ENCODE results near the gene GNAI2.
"Not testable (repeated sequence)": the region's sequence is repeated elsewhere in the genome, so short reads cannot be mapped to it uniquely, and the experiment has no call there.

Gene GNAI2

DNA sequence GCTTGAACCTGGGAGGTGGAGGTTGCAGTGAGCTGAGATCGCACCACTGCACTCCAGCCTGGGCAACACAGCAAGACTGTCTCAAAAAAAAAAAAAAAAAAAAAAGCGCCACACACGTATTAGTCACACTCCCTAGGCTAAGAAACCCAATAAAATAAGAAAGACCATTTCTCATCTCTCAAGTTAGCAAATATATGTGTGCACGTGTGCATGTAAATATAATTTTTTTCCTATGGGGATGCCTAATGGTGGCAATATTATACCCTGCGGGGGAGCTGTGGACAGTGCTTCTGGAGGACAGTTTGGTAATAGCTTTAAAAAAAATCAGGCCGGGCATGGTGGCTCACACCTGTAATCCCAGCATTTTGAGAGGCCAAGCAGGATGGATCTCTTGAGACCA, 48.1 kb downstream of the GNAI2 start:
- DNase-seq: not testable (repeated sequence)

DNA sequence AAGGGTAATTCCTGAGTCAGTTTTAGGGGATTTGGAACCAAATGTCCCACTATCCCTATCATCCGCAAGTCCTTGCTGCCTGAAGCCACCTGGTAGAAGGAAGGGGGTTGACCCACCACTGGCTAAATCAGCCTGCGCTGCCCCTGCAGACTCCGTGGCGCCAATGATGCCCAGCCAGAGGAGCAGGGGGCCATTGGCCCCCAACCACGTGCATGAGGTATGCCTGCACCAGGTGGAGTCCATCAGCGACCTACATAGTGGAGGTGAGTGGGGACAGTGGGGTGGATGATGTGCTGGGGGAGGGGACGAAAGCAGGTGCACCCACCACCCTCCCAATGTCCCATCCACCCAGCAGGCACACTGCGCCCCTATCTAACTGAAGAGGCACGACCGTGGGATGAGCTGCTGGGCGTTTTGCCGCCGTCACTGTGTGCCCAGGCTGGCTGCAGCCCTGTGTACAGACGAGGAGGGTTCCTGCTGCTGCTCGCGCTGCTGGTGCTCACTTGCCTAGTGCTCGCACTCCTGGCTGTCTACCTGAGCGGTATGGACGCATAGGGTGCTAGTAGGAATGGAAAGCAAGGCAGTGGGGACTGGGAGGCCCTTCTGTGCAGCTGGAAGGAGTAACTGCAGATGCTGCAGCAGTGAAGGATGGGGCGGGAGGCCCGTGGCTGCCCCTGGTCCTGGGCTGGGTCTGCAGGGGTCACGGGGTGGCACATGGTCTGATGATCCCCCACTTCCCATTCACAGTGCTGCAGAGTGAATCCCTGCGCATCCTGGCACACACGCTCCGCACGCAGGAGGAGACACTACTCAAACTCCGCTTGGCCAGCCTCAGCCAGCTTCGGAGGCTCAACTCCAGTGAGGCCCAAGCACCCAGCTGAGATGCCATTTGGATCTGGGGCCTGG, 50.6 kb downstream of the GNAI2 start:
- DNase-seq: no peak

DNA sequence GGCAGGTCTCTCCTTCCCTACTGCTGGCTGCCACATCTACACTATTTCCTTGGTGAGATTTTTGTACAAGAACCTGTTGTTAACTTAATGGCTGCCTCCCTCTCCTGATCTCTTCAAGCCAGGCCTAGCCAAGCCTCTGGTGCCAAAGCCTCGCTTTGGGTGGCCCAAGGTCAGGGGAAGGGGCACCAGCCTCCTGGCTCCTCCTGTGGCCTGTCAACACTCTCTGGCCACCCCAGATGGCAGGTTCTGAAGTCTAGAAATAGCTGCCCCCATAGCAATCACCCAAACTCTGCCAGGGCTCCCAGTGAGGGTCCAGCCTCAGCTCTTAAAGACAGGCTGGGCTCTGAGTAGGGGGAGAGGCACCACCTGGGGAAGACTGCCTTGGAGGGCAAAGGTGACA, 51.3 kb downstream of the GNAI2 start:
- no peak for DNase-seq

DNA sequence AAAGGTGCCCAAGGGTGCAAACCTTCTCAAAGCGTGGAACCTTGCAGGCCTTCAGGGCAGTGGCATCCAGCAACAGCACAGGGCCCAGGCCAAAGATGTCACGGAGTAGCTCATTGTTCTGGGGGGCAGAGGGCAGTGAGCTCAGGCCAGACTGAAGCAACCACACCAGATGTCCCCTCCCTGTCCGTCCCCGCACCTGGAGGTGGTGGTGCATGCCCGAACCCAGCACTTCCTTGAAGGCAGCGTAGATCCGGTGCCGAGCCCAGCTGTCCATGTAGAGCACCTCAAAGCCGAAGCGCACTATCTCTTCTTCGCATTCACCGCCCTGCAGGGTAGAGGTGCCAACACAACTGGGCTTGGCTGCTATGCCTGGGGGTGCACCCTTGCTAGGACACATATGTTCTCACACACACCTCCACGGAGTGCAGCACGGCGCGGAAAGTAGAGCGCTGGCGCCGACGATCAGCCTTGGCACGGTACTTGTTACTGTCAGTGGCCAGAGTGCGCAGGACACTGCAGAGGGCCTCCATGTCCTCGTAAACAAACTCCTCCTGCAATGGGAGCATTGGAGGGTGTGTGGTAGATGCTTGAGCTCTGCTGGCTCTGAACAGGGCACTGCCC, 52.5 kb downstream of the GNAI2 start:
- DNase-seq: no peak

DNA sequence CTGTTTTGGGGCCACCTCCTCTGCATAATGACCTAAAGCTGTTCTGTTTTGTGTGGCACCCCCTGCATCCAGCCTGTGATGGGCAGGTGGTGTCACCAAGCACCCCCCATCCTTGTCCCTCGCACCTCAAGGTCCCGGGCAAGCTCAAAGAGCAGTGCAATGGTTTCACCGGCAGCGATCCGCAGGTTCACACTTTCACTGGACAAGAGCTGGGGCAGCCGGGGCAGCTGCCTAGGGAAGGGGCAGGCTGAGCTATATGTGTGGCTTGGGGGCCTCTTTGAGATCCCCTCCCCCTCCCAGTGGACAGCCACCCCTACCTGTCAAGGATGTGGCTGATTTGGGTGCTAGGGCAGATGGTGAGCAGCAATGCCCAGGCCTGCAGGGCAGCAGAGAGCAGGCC, 53.1 kb downstream of the GNAI2 start:
- no peak for DNase-seq

DNA sequence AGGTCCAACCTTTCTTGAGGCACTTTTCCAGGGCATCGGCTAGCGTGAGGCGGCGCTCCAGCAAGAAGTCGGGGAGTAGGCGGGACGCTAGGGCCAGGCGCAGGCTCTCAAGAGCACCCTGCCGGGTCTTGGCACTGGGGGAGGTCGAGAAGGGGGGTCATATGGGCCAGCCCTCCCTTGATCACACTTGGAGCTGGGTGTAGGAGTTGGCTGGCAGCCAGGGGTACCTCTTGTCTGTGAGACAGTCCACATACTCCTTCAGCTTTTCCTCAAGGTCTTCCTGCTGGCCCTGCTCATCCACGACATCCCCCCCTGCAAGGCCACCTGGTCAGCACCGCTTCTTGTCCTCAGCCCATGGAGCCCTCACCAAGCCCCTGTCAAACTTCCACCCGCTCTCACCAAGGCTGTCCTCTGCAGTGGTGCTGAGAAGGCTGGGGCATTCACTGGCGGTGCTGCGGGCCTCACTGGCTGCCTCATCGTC, 54.2 kb downstream of the GNAI2 start:
- no peak for DNase-seq

DNA sequence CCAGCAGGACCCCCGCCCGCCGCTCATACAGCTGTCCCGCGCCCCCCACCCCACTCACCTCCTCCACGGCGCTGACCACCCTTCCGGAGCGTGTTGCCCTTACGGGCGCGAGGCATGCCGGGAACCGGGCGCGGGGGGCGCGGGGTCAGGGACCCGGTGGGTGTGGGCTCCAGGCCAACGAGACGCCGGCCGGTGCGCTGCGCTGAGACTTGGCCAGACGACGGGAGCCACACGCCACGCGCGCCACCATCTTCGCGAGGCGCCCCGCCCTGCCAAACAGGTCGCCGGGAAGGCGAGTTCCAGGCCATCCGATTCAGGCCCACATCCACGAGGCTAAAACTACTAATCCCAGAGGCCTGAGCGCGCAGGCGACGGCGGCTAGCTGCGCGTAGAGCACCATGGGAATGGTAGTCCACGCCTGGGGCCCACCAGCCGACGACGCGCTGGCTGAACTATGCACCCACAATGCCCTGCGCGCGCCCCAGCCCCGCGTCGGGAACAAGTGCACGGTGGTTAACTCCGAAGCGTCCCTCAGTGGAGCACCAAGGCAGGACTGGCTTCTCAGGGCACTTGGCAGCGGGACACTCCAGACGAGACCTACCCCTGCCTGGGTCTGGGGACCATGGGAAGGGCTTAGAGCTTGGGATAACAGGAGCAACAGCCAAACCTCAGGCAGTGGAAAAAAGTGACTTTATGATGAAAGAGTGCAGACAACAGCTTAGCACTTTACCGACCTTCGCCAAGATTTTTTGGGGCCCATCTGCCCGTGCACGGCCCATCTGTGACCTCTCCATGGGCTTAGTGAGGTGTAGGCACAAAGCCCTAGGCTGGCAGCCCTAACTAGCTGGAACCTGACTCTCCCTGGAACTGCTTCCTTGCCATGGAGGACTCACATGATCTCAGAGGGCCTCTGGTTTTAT, 56.4 kb downstream of the GNAI2 start, which contains the start of gene IFRD2:
TSS of gene IFRD2 (minus strand) at position 271 of the 920 bp plus-strand sequence. CDS start at position 116, 155 bp downstream.
- DNase-seq: peak; percentile 89

DNA sequence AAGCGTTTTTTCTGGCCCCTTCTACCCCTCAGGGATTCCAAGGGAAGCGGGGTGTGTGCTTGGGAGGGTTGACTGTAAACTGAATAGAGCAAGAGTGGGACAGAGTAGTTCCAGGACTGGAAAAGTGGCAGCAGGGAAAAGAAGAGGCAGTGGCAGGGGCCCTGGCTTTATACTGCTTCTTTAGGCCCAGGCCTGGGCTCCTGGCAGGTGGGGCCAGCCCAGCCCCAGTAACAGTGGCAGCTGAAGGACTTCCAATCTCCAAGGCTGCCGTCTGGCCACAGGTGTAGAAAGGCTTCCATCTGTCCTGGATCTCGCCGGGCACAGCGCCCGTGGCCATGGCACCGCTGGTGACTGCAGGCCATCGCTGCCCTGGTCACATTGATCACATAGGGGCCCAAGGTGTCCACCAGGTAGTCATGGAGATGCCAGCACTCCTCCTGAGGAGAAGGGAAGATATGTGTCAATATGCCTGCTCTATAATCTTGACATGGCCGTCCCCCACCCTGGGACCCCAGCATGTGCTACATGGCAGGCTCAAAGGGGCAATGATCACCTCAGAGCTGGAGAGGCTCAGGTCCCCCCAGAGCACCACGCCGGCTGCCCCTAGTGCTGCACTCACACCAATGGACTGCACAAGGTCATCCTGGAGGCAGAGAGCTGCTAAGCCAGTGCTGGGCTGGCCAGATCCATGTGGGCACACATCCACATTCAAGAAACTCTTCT, 57.2 kb downstream of the GNAI2 start:
- no peak for DNase-seq

DNA sequence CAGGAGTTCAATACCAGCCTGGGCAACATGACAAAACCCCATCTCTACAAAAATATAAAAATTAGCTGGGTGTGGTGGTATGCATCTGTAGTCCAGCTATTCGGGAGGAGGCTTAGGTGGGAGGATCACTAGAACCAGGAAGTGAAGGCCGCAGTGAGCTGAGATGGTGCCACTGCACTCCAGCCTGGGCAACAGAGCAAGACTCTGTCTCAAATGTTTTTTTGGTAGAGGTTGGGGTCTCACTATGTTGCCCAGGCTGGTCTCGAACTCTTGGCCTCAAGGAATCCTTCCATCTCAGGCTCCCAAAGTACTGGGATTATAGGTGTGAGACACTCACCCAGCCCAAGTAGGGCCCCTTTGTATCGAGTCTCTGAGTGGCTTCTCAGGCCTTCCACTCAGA, 58.1 kb downstream of the GNAI2 start:
- no peak for DNase-seq

DNA sequence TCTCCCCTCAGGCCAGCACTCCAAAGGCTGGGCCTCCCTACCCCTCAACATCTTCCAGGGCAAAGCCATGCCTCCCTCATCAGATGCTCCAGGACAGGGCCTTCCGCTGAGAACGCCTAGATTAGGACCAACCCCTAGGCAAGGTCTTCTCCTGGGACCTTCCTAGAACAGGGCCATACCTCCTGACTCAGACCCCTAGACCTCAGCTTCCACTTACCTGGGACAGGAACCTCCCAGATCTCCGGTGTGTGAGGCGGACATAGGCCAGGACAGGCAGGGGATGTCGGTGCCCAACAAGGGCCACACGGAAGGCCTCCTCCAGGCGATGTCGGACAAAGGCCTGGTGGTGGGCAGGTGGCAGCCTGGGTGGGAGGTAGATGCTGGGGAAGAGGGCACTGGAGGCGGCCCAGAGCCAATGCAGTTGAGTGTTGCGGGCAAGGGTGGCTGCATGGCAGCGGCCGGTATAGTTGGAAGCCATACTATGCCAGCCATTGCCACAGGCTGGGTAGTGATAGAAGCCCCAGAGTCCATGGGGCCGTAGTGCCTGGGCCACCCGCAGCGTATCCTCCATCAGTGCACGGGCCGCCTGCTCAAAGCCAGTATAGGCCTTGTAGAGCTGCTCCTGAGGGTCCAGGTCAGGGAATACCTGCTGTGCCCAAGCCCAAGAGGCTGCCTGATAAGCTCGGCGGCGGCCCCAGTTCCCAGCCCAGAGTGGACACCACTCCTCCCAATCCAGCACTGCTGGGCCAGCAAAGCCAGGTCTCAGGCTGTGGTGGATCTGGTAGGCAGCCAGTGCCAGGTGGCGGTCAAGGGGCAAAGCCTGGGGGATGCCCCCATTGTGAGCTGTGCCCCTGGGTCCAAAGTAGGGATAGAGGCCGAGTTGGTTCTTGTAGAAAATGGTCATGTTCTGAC, 58.7 kb downstream of the GNAI2 start:
- DNase-seq: no peak

DNA sequence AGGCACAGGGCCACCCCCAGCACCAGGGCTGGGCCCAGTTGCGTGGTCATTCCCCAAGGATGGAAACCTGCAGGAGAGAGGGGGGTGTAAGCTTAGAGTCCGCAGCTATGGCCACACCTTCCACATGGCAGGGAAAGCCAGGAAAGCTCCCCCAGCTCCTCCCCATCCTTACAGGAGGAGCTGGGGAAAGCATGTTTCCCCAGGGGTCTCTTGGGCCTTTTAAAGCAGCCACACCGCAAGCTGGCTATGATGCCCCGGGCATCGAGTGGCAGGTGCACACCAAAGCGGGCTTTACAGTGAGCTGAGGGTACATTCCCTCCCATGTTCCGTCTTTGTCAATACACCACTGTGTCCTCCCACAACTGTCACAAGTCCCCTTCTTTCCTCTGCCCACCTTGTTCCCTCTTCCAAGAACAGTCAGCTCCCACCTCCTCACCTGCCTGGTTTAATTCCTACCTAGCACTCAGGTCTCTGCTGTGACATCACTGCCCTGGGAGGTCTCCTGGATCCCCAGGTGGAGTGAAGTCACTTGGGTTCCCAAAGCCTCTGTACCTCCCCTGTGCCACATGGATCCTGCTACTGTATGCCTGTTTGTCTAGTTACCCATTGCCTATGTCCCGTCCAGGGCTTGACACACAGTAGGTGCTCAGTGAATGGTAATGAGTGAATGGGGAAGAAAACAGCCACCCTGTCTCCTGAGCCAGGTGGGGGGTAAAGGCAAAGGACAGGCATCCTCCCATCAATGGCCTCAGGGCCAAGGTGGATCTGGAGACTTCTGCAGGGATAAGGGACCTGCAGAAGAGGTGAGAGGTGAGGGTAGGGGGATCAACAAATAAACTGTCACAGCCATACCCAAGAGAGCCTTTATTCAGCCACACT, 59.8 kb downstream of the GNAI2 start:
- no peak for DNase-seq

DNA sequence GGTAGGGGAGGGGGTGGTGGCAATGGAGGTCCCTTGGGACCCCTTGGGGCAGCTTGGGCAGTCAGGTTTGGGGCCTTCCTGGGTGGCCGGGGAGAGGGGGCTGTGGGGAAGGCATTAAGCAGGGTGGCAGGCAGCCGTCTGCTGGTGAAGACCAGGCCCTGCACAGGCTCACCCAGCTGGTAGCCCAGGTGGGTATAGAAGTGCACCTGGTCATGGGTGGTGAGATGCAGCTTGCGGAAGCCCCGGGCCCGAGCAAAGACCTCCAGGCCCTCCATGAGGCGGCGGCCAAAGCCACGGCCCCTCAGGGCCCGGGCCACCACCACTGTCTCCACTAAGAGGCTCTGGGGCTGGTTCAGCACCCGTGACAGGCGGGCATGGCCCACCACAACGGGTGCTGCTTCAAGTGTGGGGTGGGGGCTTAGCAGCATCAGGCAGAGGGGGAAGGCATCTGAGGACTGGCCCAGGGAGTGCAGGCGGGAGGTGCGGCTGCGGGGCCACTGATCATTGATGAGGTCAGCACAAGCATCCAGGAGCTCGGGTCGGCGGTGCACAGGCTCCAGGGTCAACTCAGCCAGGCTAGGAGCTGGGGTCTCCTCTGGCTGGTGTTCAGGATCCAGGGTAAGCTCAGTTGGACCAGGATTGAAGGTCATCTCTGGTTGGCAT, 60.8 kb downstream of the GNAI2 start:
- DNase-seq: no peak

DNA sequence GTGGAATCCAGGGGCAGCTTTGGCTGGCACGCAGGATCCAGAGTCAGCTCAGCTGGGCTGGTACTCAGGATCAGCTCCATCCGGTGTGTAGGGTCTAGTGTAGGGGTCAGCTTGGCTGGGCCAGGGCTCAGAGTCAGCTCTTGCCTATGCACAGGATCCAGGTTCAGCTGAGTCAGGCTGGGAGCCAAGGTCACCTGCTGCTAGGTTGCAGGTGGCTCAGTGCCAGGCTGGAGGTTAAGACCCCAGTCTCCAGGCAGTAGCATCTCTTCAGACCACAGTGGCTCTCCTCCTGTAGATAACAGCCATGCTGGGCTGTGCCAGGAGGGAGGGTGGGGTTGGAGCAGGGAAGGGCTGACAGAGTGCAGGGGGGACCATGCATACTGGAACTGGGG, 61.4 kb downstream of the GNAI2 start:
- DNase-seq: no peak

DNA sequence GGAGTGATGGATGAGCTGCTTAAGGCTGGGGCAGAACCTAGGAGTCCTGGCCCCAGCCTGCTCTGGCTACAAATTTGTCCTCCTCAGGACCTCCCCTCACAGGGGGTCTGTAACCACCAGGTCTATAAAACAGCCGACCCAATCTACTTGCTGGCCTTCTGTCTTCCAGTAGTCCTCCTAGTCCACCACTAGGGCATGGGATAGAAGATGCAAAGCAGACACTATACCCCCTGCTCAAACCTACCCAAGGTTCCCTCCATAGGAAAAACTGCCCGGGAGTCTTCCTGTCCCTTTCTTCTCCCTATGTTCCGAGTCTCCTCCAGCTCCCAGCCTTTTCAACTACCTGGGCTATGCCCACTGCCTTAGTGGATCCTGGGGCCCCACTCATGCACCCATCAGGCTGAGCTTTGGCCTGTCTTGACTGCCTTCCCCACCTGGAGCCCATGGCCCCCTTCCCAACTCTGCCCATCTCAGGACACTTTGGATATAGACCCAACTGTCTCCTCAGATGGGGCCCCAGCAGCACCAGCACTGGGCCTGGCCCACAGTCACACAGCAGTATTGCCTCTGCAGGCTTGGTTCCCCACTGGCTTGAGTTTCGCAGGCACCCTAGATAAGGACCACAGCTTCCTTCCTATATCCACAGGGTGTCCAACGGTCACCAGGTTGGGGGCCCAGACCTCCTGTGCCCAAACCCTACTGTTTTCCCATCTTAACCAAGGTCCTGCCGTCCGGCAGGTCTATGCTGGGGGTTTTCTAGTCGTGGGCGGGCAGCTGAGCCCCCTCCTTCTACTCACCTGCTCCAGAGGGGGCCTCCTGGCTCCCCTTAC, 62.1 kb downstream of the GNAI2 start:
- no peak for DNase-seq

DNA sequence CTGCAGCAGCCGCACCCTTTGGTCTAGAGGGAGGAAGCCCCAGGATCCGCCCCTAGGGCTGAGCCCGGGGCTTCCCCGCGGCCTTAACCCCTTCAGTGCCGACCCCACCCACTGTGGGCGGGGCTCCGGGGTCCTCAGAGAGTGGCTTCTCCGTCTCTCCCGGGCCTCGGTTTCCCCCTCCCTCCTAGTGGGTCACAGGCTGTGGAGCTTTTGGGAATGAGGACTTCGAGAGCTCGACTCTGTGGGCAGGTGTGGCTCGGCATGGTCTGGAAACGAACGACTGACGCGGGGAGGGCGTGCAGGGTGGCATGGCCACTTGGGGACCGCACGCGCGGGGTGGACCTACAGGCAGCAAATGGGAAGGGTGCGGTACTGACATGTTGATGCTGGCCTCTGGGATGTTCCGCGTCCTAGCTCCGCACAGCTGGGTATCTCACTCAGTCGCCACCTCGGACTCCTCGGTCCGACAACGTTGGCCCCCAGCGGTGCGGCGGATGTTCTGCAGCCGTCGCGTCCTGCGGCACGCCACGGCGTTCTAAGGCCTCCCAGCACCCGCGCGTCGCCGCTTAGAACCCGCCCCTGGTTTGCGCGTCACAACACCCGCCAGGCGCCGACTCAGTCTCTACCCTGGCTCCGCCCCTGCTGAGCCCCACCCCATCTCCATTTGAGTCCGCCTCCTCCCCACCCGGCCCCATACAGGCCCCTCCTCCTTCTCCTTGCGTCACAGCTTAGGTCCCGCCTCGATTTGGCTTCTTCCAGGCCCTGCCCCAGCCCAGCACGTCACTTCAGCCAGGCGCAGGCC, 63.0 kb downstream of the GNAI2 start, which contains the start of the genes HYAL3 and NAA80:
TSS of gene HYAL3 (minus strand) at position 570 of the 802 bp plus-strand sequence. CDS start 3,803 bp downstream, outside the sequence.
TSS of gene NAA80 (minus strand) at position 570 of the 802 bp plus-strand sequence. CDS start 1,942 bp downstream, outside the sequence.
- peak; percentile 93 for DNase-seq

DNA sequence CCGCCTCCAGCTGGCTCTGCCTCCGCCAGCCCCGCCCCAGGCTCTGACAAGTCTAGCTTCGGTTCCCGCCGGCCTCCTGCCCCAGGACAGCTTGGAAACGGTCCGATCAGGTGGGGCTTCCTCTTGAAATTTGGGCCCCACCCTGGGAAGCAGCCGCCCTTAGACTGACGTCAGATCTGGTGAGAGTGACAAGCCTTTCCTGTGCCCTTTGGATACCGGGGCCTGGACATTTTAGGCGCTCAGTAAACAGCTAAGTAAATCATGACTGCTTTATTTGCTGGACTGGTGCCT, 63.6 kb downstream of the GNAI2 start:
- DNase-seq: no peak

DNA sequence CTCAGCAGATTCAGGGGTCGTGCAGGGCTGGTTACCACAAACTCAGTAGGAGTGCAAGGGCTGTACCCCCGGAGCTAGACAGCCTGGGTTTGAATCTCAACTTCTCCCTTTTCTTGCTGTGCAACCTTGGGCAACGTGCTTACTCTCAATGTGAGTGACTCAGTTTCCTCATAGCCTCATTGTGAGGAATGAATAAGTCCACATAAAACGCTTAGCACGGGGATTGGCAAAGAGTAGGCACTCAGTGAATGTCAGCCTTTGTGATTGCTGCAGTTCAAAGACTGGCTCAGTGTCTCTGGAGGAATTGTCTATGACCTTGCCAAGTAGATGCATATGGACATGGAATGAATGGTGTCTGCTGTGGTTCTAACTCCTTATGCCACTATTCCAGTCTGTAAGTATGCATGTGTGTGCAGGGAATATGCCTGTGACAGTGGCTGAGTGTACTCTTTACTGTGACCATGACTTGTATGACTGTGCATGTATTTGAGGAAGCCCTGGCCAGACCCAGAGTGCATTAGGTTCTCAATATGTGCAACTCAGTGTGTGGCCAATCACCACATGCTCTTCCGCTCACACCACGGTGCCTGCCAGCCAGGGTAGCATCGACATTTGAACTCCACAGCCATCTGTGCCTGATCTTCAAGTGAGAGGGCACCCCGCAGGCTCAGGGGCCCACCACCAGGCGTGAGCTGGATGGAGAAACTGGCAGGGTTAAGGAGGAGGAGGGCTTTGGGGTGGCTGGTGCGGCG, 64.1 kb downstream of the GNAI2 start:
- DNase-seq: no peak
